Measurements from ENCODE around the gene DNAJC21. TPM values are rescaled to one million over a fixed set of nuclear protein-coding genes. Genes with fewer than 3 reads are reported as not detected.

The DNAJC21 gene
- total RNA-seq, 1 donor from 2014 or later: 39.3 TPM

- TF ChIP-seq, protein P1, sequence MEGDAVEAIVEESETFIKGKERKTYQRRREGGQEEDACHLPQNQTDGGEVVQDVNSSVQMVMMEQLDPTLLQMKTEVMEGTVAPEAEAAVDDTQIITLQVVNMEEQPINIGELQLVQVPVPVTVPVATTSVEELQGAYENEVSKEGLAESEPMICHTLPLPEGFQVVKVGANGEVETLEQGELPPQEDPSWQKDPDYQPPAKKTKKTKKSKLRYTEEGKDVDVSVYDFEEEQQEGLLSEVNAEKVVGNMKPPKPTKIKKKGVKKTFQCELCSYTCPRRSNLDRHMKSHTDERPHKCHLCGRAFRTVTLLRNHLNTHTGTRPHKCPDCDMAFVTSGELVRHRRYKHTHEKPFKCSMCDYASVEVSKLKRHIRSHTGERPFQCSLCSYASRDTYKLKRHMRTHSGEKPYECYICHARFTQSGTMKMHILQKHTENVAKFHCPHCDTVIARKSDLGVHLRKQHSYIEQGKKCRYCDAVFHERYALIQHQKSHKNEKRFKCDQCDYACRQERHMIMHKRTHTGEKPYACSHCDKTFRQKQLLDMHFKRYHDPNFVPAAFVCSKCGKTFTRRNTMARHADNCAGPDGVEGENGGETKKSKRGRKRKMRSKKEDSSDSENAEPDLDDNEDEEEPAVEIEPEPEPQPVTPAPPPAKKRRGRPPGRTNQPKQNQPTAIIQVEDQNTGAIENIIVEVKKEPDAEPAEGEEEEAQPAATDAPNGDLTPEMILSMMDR (IDR thresholded peaks at IDR 0.05): no peak
- no peak overlapping the region for H3K27ac Mint-ChIP-seq (ENCODE audit: unreplicated experiment)
- H3K4me1 Mint-ChIP-seq (ENCODE audit: low read depth): no peaks in the 10 kb centered on the region
- H3K9me3 Mint-ChIP-seq (ENCODE audit: low read depth): no peaks in the 10 kb centered on the region
- H3K36me3 Mint-ChIP-seq (ENCODE audit: low read depth): no peaks in the 10 kb centered on the region
- peaks cover 29% of the 10 kb centered on the region for H3K27me3 Mint-ChIP-seq (ENCODE audit: low read depth)
- H3K4me3 Mint-ChIP-seq (ENCODE audit: unreplicated experiment): no peak overlapping the region
- no peak for DNase-seq (ENCODE audit: low spot score)
Measured at GRCh38 chr5:34993951-34994350, 64.6 kb downstream of the DNAJC21 start.

GRCh38 chr5:34996261-34996660 lies 66.9 kb downstream of the DNAJC21 start:
- Mint-ChIP-seq H3K27me3 (ENCODE audit: low read depth) (peaks cover 43% of the 10 kb centered on the region), H3K4me1 (ENCODE audit: low read depth) (no peaks in the 10 kb centered on the region), H3K27ac (ENCODE audit: unreplicated experiment) (no peak overlapping the region), H3K4me3 (ENCODE audit: unreplicated experiment) (no peak overlapping the region), H3K9me3 (ENCODE audit: low read depth) (no peaks in the 10 kb centered on the region), H3K36me3 (ENCODE audit: low read depth) (no peaks in the 10 kb centered on the region)
- TF ChIP-seq, protein P1 (IDR thresholded peaks at IDR 0.05): no peak
- DNase-seq (ENCODE audit: low spot score): no peak

GRCh38 chr5:34998058-34998789 lies 68.9 kb downstream of the DNAJC21 start:
- no peak overlapping the region for H3K4me3 Mint-ChIP-seq (ENCODE audit: unreplicated experiment)
- TF ChIP-seq, protein P1 (IDR thresholded peaks at IDR 0.05): no peak
- DNase-seq (ENCODE audit: low spot score): no peak
- H3K9me3 Mint-ChIP-seq (ENCODE audit: low read depth): no peaks in the 10 kb centered on the region
- H3K27ac Mint-ChIP-seq (ENCODE audit: unreplicated experiment): no peak overlapping the region
- H3K36me3 Mint-ChIP-seq (ENCODE audit: low read depth): no peaks in the 10 kb centered on the region
- peaks cover 52% of the 10 kb centered on the region for H3K27me3 Mint-ChIP-seq (ENCODE audit: low read depth)
- H3K4me1 Mint-ChIP-seq (ENCODE audit: low read depth): no peaks in the 10 kb centered on the region

- H3K9me3 Mint-ChIP-seq (ENCODE audit: low read depth): no peaks in the 10 kb centered on the region
- peaks cover 52% of the 10 kb centered on the region for H3K27me3 Mint-ChIP-seq (ENCODE audit: low read depth)
- H3K4me1 Mint-ChIP-seq (ENCODE audit: low read depth): no peaks in the 10 kb centered on the region
- no peak for DNase-seq (ENCODE audit: low spot score)
- no peaks in the 10 kb centered on the region for H3K36me3 Mint-ChIP-seq (ENCODE audit: low read depth)
- TF ChIP-seq, protein P1 (IDR thresholded peaks at IDR 0.05): no peak
- H3K4me3 Mint-ChIP-seq (ENCODE audit: unreplicated experiment): no peak overlapping the region
- no peak overlapping the region for H3K27ac Mint-ChIP-seq (ENCODE audit: unreplicated experiment)
Measured at GRCh38 chr5:35001842-35002241, 72.5 kb downstream of the DNAJC21 start.

GRCh38 chr5:35002459-35002858 lies 73.1 kb downstream of the DNAJC21 start:
- H3K9me3 Mint-ChIP-seq (ENCODE audit: low read depth): no peaks in the 10 kb centered on the region
- H3K4me1 Mint-ChIP-seq (ENCODE audit: low read depth): no peaks in the 10 kb centered on the region
- H3K27me3 Mint-ChIP-seq (ENCODE audit: low read depth): peaks cover 55% of the 10 kb centered on the region
- TF ChIP-seq, protein P1 (IDR thresholded peaks at IDR 0.05): no peak
- no peak overlapping the region for H3K27ac Mint-ChIP-seq (ENCODE audit: unreplicated experiment)
- no peaks in the 10 kb centered on the region for H3K36me3 Mint-ChIP-seq (ENCODE audit: low read depth)
- DNase-seq (ENCODE audit: low spot score): no peak
- no peak overlapping the region for H3K4me3 Mint-ChIP-seq (ENCODE audit: unreplicated experiment)

Measured in chondrocyte (in vitro differentiated cells).